Stimulated activated CD8-positive, alpha-beta memory T cell treated with anti-CD3 and anti-CD28 coated beads, Interleukin-2, amount 100 ng/mL, for 1 hour (primary cell): Measurements from ENCODE around the gene SNX25.

Experiments
- DNase-seq, 2 donors: peaks; one replicate each; pipeline ENCODE4 v3.0.0-alpha.2; 2020; ENCODE audit warnings: low read depth in 2 of 2

Gene SNX25

GRCh38 chr4:185379326-185380295, 170.2 kb downstream of the SNX25 start:
- DNase-seq, result no peak

- no peak for DNase-seq
Measured at GRCh38 chr4:185380320-185380719, 170.9 kb downstream of the SNX25 start.

GRCh38 chr4:185381288-185382196, 172.1 kb downstream of the SNX25 start:
- DNase-seq, result no peak

GRCh38 chr4:185382754-185383153, 173.4 kb downstream of the SNX25 start:
- DNase-seq, result no peak

GRCh38 chr4:185383451-185383850, 174.1 kb downstream of the SNX25 start:
- DNase-seq, result no peak

GRCh38 chr4:185384061-185384460, 174.7 kb downstream of the SNX25 start:
- no peak for DNase-seq

- no peak for DNase-seq
Measured at GRCh38 chr4:185384930-185385331, 175.5 kb downstream of the SNX25 start.

- no peak for DNase-seq
Measured at GRCh38 chr4:185387957-185388356, 178.6 kb downstream of the SNX25 start.

GRCh38 chr4:185390941-185391340, 181.5 kb downstream of the SNX25 start:
- no peak for DNase-seq

GRCh38 chr4:185392156-185392555, 182.8 kb downstream of the SNX25 start:
- no peak for DNase-seq

GRCh38 chr4:185394568-185395237, 185.3 kb downstream of the SNX25 start:
- DNase-seq, result no peak

- no peak for DNase-seq
Measured at GRCh38 chr4:185395238-185395955, 186.0 kb downstream of the SNX25 start, which contains the start of gene LRP2BP. Gene LRP2BP, minus strand, starts transcription at chr4:185395924. Its CDS starts 17,738 bp downstream, at chr4:185378186.

GRCh38 chr4:185395956-185396723, 186.7 kb downstream of the SNX25 start:
- peak; percentile 90 to 92 for DNase-seq

- no peak for DNase-seq
Measured at GRCh38 chr4:185396724-185397385, 187.5 kb downstream of the SNX25 start, which contains the start of gene ANKRD37. Gene ANKRD37, plus strand, starts transcription at chr4:185396841. Its CDS starts 83 bp downstream, at chr4:185396924.

GRCh38 chr4:185398618-185399017, 189.2 kb downstream of the SNX25 start:
- no peak for DNase-seq

- DNase-seq, result no peak
Measured at GRCh38 chr4:185399466-185399865, 190.1 kb downstream of the SNX25 start.

- DNase-seq, result no peak
Measured at GRCh38 chr4:185404031-185404430, 194.6 kb downstream of the SNX25 start.

- no peak for DNase-seq
Measured at GRCh38 chr4:185405296-185405999, 196.1 kb downstream of the SNX25 start.

GRCh38 chr4:185408432-185408831, 199.0 kb downstream of the SNX25 start:
- DNase-seq, result no peak
